NCI-H345 treated with DMSO at 0.1 percent for 48 hours (cell line): ENCODE results near the gene RAB28.

Experiments
- DNase-seq: peaks from one replicate; lab custom pipeline; 2025; ENCODE audit not compliant: unreplicated experiment; lab: John Stamatoyannopoulos, UW

Gene RAB28

DNA sequence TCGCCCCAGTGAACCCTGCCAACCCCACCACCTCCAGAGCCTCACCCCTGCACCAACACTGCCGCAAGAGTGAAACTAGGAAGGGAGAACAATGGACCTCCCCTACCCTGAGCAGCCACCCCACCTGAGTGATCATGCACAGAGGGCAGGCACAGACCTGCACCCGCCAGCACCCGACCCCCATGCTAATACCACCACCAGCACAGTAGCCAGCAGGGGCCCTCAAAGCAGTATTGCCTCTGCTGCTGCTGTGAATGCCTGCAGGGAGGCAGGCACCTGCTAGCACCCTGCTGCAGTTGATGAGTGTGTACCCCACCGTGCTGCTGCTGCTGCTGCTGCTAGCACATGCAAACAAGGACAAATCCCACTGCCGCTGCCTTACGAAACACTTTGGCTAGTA is 100.1 kb downstream of the RAB28 start:
- DNase-seq: no peak

DNA sequence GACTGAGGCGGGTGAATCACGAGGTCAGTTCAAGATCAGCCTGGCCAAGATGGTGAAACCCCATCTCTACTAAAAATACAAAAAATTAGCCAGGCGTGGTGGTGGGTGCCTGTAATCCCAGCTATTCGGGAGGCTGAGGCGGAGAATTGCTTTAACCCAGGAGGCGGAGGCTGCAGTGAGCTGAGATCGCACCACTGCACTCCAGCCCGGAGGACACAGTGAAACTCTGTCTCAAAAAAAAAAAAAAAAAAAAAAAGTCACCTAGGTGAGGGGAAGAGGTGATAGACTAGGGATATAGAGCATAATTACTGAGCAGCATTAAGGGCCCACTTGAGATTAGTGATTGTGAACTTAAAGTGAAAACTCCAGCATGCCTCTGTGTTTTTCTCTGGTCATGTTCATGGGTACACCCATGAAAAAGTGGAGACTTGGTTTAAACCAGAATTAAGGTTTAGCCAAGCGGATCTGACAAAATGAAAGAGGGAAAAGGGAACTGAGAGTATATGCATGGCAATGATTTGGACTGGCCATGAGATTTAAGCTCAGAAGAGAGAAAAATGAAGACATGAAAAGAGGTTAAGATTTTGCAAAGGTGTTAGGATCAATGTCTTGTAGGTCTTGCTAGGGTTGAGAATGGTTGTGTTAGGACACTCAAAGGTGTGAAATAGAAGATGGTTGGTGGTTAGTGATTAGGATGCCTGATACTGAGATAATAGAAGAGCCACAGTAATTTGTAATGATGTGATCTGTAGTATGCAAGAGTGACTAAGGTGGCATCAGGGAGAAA is 105.0 kb downstream of the RAB28 start:
- no peak for DNase-seq

DNA sequence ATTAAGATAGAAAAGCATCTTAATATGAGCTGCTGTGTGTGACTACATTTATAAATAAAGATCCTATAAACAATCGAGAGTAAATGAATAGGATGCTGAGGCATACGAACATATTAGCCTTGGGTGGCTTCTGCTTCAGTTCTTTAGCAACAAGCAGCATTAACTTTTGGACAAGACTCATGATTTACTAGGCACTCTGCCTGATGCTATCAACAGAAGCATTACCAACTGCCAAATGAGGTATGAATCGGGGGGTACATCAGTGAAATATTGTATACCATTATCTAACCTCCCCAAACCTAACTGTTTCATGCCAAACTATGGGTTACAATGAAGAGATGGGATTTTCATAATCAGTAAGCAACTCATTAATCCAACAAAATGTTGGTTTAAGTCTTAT is 113.1 kb downstream of the RAB28 start:
- no peak for DNase-seq

DNA sequence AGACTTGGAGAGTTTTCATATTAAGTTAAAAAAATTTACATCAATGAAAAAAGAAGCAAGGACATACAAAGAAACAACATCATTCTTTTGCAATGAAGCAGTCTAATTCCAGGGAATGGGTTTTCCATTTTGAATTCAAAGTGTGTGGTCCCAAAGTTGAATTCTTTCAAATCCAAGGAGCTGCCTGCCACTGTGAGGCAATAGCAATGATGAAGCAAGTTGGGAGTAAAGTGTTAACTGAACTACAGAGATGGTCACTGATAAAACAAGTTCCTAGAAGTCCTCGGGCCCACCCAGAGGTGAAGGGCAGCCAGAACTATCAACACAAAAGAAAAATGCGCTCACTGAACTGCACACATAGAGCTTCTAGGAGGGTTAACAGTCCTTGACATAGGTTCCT is 115.9 kb downstream of the RAB28 start:
- DNase-seq: no peak

DNA sequence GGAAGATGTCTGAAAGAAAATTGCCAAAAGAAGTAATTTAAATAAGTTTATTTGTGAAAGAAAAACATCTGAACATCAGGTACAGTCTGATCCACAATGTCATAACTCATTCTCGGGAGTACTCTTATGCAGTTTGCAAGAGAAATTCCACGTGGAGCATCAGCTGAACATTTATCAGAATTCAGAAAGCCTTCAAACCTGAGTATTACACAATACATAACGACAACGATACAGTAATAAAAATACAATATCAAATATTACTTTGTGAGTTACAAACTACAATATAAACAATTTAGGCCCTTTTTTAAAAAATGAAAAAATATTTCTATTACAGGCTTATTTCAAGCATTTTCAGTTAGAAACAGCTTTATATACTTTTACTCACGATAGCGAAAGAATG is 116.4 kb downstream of the RAB28 start:
- DNase-seq: no peak

DNA sequence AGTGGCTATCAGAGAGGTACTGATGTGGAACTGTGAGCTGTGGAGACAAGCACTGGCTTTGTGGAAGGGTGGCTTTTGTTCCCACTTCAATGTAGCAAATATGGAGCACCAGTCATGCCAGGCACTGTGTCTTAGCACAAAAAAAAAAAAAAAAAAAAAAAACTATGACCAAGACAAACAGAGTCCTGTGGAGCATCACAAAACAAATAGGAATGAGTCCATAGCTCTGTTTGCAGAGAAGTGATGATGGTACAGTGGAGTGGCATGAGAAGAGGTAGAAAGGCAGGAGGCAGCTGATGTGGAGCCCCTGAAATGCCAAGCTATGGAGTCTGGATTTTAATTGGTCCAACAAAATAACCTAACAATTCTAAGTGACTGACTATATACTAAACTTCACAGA is 116.9 kb downstream of the RAB28 start:
- peak; percentile 55 for DNase-seq

DNA sequence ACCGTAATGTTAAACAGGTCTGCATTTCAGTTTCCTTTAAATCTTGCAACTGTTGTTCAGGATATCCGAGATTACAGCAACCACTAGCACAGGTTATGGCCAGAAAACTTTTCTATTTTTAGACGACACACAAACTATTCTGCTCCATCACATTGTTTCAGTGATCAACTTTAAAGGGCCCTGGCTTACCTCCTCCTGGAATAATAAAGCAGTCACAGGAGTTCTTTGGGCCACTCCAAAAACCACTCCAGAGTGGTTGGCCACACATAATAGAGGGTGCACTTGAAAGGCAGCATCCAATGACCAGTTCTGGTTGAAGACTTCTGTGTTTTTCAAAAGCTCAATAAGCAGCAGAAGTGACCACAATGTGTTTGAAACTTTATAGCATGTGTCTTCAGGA is 118.9 kb downstream of the RAB28 start:
- DNase-seq: no peak

DNA sequence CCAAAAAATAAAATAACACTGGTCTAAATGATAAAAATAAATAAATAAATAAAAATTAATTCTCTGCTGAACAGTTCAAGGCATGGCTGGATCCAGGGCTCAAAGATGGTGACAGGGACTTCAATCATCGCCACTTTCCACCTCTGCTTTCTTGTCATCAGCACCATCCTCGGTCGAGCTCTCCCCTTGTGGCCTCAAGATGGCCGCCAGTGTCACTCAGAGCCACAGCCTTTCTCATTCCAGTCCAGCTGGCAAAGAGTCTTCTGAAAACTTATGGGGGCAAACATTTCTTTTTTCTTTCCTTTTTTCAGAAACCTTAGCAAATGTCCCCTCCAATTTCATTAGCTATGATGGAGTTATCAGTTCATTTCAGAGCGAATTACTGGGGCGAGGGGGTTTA is 119.5 kb downstream of the RAB28 start:
- DNase-seq: no peak

DNA sequence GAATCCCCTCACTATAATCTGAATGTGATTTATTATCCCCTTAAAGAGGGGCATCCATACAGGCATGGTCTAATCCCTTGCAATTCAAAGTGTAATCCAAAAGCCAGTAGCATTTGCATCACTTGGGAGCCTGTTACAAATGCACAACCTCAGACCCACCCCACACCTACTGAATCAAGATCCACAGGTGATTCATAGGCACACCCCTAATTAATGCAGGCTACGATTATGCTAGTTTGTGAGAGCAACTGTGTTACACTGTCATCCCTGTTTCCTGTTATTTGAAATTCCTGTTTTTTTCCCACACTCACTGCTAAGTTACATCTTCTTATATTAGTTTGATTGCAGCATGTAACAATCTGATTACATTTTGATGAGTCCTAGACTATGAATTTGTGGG is 120.0 kb downstream of the RAB28 start:
- DNase-seq: no peak

DNA sequence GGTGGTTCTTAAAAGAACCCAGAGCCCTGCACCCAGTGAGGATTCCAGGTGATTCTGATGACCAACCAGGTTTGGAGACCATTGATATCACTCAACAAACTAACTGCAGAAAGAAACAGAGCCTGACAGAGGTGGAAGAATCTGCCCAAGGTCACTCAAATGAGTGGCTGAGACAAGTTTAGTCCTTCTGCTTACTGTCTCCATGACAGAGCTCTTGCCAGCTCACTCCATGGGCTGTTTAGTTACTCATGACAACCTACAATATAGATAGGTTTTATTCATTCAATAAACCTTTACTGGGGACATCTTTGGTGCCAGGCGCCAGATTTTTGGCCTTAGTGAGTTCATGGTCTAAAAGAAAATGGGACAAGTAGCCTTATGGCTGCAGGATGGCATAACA is 124.3 kb downstream of the RAB28 start:
- DNase-seq: no peak

DNA sequence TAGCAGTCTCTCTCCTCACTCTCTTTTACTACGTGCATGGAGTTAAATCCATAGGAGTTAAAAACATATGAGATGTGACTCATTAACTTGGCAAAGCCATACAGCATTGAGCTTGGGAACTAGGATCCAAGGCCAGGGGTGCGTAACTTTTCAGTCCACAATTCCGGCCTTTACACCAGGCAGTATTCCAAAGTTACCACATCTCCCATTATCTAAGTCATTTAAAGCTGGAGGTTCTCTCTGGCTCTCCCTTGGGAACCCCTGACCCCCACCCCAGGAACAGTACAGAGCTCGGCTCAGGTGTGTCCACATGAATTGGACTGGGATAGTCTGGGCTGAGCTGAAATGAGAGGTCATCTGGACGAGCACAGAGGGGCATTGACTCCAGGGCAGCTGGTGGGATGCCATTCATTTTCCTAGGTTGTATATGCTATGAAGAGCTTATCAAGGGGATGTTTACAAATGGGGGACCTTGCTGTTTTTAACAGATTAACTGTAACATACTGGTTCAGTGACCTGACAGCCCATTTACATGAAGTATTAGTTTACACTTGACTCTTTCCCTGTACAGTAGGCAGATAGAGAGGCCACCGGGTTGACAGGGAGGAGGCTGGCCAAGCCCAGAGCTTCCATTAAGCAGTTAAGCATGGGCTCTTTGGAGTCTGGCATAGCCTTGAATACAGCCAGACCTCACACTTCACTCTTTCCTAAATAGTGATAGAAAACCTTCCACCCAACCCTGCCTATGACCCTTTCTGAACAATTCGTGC is 128.8 kb downstream of the RAB28 start:
- DNase-seq: no peak

DNA sequence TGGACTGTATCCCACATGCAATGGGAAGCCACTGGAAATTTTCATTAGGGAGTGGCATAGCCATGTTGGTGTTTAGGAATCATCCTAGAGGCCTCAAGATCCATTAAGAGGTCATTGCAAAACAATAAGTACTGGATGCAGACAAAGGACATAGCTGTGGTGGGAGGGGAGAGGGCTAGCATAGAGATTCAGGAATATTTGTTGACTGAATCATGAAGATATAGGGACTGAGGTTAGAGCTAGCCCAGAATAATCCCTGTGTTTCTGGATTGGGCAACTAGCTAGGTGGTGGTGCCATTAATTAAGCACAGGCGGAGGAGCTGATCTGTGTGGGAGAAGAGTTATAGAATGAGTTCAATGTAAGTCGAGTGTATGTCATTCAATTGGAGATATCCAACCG is 135.0 kb downstream of the RAB28 start:
- no peak for DNase-seq

DNA sequence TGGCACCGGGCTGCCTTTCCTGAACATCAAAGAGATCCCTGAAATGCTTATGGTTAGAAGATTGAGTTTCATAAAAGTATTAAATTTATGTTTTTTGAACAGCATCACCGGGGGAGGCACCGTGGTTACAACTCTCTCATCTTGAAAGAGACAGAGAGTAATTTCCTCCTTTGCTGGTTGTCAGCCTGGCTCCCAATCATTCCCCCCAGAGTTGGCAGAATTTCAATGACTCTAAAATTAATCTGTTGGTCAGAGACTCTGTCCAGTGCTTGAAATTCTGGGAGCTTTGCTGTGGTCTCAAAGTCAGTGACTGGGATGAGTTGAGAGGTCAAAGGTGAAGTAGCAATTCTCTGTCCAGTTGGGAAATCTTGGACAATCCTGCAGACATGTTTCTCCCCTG is 135.9 kb downstream of the RAB28 start:
- DNase-seq: no peak

DNA sequence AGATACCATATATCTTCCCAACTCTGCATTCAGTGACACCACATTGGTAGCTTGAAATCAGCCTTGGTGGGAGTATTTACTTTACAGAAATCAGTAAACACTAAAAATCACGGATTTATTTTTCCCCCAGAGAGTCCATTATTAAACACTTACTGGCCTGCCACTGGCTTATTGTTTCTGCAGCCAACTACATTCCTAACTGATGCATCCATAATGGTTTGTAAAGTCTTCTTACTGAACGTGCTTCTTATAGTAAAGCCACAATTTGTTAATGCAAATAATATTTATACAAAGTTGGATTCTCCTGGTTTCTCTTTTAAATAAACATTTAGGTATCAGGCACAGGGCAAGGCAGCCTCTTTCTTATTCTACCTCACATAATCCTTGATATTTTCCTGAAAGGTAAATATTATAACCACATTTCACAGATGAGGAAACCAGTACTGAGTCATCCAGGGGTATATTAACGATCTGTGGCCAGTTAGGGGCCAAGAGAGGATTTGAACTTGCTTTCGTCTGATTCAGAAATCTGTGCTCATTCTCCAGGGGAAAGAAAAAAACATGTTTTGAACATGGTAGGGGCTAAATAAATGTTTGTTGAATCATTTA is 136.5 kb downstream of the RAB28 start:
- no peak for DNase-seq

DNA sequence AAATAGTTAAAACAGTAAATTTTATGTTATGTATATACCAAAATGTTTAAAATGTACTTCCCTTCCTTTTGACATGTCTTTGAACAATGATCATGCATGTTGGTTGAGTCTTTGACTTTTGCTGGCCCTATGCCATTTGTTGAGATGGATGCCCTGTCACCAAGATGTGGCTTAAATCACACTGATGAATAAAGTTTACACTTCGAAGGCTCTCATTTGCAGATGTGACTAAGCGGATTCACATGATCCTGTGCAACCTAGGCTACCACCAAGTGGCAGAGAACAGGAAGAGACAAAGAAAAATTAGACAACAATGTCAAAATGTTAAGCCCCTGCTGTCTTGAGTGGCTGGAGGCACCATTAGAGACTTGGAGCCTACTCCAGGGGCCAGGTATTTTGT is 139.9 kb downstream of the RAB28 start:
- DNase-seq: no peak

DNA sequence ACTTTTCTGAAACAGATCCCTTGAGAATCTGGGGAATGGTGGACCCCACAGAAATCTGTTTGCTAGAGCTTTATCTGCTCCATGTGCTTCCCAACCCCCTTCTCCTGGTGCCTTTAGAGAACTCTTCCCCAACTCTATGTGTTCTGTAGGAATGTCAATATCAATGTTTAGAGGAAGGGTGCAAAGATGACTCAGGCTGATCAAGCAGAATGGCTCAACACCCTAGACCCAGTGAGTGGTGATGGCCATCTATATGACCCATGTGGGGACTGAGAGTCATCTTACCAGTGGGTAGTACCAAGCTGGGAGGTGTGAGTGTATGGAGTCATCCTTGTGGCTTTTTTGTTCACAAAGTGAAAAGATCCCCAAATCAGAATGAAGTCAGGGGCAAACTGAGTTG is 143.5 kb downstream of the RAB28 start:
- no peak for DNase-seq

DNA sequence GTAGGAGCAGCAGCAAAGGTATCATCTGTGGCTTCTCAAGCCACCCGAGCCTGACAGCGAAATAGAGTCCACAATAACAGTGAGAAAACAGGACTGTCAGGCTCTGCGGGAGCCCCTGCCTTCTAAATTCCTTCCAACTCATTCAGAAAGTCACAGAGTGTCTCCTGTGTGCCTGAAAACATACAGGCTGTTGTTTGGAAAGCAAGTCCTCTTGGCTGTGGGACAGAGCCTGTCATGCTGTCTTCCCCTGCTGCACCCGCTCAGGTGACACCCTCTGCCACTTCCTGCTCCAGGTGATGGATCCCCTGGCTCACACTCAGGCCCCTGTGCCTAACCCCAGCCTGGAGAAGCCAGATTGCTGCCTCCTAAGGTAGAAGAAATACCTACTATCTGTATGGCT is 152.3 kb downstream of the RAB28 start:
- no peak for DNase-seq

DNA sequence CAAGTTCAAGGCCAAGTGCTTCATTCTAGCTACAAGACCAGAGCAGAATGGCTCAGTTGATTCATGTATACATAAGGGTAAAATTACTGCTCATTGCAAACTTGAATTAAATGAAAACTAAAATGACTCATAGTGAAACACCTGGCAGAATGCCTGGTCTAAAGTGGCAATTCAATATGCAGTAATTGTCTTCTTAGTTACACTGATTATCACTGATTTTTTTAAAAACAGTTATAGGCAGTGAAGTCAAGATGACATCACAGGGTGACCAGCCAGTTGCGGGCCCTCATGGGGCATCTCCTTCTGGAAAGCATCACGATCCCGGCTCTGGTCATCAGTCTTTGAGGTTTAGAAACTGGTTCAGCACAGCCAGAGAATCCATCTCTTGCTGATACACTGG is 154.2 kb downstream of the RAB28 start:
- DNase-seq: no peak

DNA sequence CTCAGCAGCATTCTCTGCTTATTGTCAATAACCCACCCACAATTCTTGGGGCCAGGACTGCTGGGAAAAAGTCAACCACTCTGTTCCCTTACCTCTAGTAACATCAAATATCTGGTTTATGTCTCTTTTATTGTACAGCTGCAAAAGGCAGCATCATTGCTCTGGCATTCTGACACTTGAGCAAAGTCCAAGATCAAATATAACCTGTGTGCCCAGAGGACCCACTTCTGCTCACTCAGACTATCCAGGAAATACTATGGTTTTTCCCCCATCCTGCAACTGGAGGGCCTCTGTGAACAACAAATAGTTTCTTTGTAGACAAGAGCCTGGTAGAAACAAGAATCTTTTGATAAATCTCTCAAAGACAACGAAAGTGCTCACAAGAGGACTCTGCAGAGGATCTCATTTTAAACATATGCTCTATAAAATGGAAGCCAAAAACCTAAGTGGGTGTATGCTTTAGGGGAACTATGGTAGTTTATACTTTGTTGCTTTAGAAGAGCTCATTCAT is 154.7 kb downstream of the RAB28 start:
- DNase-seq: no peak

DNA sequence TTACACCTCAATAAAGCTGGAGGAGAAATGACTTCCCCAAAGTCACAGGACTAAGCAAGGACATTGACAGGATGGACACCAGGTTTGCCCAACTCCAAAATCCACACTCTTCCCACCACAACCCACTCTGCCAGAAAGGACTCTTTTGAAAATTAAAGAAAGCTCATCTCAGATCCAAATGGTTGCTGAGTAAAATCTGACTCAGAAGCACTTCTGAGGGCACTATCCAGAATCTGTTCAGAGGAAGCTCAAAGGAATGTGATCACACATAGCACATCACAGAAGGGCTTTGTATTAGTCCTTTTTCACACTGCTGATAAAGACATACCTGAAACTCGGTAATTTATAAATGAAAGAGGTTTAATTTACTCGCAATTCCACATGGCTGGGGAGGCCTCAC is 155.5 kb downstream of the RAB28 start:
- DNase-seq: no peak

DNA sequence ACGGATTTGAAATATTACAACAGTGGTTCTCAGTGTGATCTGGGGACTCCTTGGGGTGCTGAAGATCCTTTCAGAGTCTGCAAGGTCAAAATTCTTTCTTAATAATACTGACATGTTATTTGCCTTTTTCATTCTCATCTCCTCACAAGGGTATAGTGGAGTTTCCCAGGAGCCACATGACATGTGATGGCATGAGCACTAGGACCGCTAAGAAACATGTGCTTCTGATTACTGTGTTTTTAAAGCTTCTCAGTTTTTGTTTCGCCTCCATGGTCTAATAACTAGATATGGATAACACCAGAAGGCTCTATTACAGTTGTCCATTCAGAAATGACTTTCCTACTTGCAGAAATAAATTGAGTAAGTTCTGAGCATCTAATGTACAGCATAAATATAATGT is 156.1 kb downstream of the RAB28 start:
- DNase-seq: no peak

DNA sequence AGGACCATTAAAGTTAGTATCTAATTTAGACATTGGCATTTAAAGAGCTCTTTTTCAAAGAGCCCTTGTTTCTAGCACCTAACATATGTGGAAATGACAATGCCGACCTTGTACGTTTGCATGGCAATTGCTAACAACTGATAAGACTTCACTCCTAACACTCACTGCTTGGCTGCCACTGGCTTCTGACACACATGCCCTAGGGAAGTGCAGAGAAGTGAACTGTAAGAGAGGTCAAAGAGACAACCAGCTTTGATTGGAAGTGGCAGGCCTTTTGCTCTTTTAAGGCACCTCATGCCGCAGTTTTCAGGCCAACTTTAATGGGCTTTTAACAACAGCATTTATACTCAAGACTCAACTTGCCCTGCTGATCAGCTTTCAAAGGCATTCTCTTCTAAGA is 158.4 kb downstream of the RAB28 start:
- no peak for DNase-seq
